Kidney (tissue), 14 donors: ENCODE measurements around the gene HDAC2. TPM values are rescaled to one million over a fixed set of nuclear protein-coding genes. Genes with fewer than 3 reads are reported as not detected.
A peak's percentile ranks its signal among the peaks of the same experiment; 100 is the strongest.

Experiments used
- DNase-seq, 5 donors: peaks; one replicate each; pipeline ENCODE4 v3.0.0-alpha.2; 2013 to 2020
- FAIRE-seq: peaks from 2 replicates; lab custom pipeline; 2012; peaks lifted over from hg19 to GRCh38; lab: Jason Lieb, UNC
- H3K27ac ChIP-seq, 2 donors: one replicate each; pipeline ENCODE4 v1.7.0; 2013; ENCODE audit warnings: low read depth in 2 of 2, low read length in 2 of 2, inconsistent platforms in 1 of 2
- H3K27me3 ChIP-seq: one replicate; pipeline ENCODE4 v1.7.1; 2013; ENCODE audit warnings: low read length, inconsistent platforms; ENCODE audit not compliant: control insufficient read depth, insufficient read depth
- H3K36me3 ChIP-seq, 3 donors: one replicate each; pipeline versions ENCODE4 v1.7.0 to v1.7.1; 2013; ENCODE audit warnings: low read length in 3 of 3, control low read depth in 1 of 3, inconsistent platforms in 1 of 3; ENCODE audit not compliant: insufficient read depth in 3 of 3, control insufficient read depth in 2 of 3
- H3K4me1 ChIP-seq, 3 donors: one replicate each; pipeline versions ENCODE4 v1.7.0 to v1.7.1; 2013; ENCODE audit warnings: low read length in 3 of 3, inconsistent platforms in 1 of 3, low read depth in 1 of 3; ENCODE audit not compliant: control insufficient read depth in 2 of 3, insufficient read depth in 2 of 3
- H3K4me3 ChIP-seq, 3 donors: one replicate each; pipeline versions ENCODE4 v1.7.0 to v1.8.1; 2013; ENCODE audit warnings: low read length in 3 of 3, control low read depth in 1 of 3, inconsistent platforms in 1 of 3
- H3K9ac ChIP-seq, 3 donors: one replicate each; pipeline versions ENCODE4 v1.7.0 to v1.7.1; 2013; ENCODE audit warnings: low read length in 3 of 3, control low read depth in 1 of 3, inconsistent platforms in 1 of 3
- H3K9me3 ChIP-seq, 3 donors: one replicate each; pipeline versions ENCODE4 v1.7.0 to v1.7.1; 2013; ENCODE audit warnings: low read length in 3 of 3, control low read depth in 1 of 3, inconsistent platforms in 1 of 3; ENCODE audit not compliant: control insufficient read depth in 2 of 3, insufficient read depth in 1 of 3
- CTCF ChIP-seq: IDR thresholded peaks from 3 replicates; pipeline ENCODE4 v1.5.1; 2012; ENCODE audit warnings: mild to moderate bottlenecking, moderate library complexity, borderline replicate concordance; ENCODE audit not compliant: insufficient read depth; ENCODE audit errors: extremely low read depth
- intact Hi-C: fragments of 100-400 bp; cut with DNase I; formaldehyde crosslinking; loops from one replicate; pipeline ENCODE4 v1.11.1; 2022
- polyA plus RNA-seq: library from polyadenylated mRNA; stranded (reverse); fragments of 350-450 nt; fragmentation: Illumina TruSeq; extraction: RNeasy Lipid Tissue Mini Kit (QIAGEN cat#74804); gene quantifications from one replicate; pipeline ENCODE4 v1.2.3, GENCODE V29; 2014; ENCODE audit warnings: low read depth, low replicate concordance; ENCODE audit not compliant: insufficient read depth
- total RNA-seq: library from RNA; stranded (reverse); fragmentation: NEBNext Ultra II Directional; extraction: Animal tissue kit (Norgen Biotek cat#: 25700); gene quantifications from one replicate; pipeline ENCODE4 v1.2.1, GENCODE V29; 2021
- donor health status: control.
- donor health status: control.
- donor health status: control.
- donor health status: control.
- donor health status: control.
- donor health status: DM: yes; HTN: yes; CAD: no.
- donor health status: Normal renal cell carcinoma (clear cell type).

Gene HDAC2
- total and polyA plus RNA-seq, 2 donors from 2014 or later = 51.9 to 59.1 TPM

GRCh38 chr6:113969888-113970804 is 802 bp downstream of the HDAC2 start:
- peak overlapping the region; percentile 92 to 94 for H3K27ac ChIP-seq
- no peak for FAIRE-seq
- peak; percentile 79 to 89 (median 85) for DNase-seq
- peaks cover 0 to 10% (median 4%) of the 10 kb centered on the region in 3 donors for H3K4me1 ChIP-seq
- H3K9ac ChIP-seq = peak overlapping the region; percentile 51 to 98 (median 72)
- H3K27me3 ChIP-seq = no peaks in the 10 kb centered on the region
- H3K4me3 ChIP-seq = peak overlapping the region; percentile 81 to 99 (median 86)
- H3K9me3 ChIP-seq = no peaks in the 10 kb centered on the region
- H3K36me3 ChIP-seq = no peaks in the 10 kb centered on the region
- no peak for TF ChIP-seq CTCF
- intact Hi-C loops = no loop called here

GRCh38 chr6:113968472-113968871 is 2.5 kb downstream of the HDAC2 start:
- DNase-seq (peak in 2 of 5 donors; percentile 9 to 15), FAIRE-seq (no peak)
- Histone ChIP-seq H3K4me1 (peaks cover 0 to 10% (median 8%) of the 10 kb centered on the region in 3 donors), H3K4me3 (peak overlapping the region in 2 of 3 donors; percentile 14 to 86), H3K27me3 (no peaks in the 10 kb centered on the region), H3K36me3 (no peaks in the 10 kb centered on the region), H3K27ac (no peak overlapping the region), H3K9ac (no peak overlapping the region), H3K9me3 (no peaks in the 10 kb centered on the region)
- intact Hi-C loops = no loop called here
- TF ChIP-seq CTCF = no peak

- TF ChIP-seq CTCF = no peak
- Histone ChIP-seq H3K27ac (no peak overlapping the region), H3K4me1 (peaks cover 0 to 10% (median 8%) of the 10 kb centered on the region in 3 donors), H3K9me3 (no peaks in the 10 kb centered on the region), H3K36me3 (no peaks in the 10 kb centered on the region), H3K9ac (no peak overlapping the region), H3K4me3 (no peak overlapping the region), H3K27me3 (no peaks in the 10 kb centered on the region)
- FAIRE-seq (no peak), DNase-seq (peak in 2 of 5 donors; percentile 3 to 7)
- intact Hi-C loops = no loop called here
Observed at GRCh38 chr6:113967777-113968176, 3.2 kb downstream of the HDAC2 start.
